HG03095 (cell line): Measurements from ENCODE around the gene LINGO3.
A peak's percentile ranks its signal among the peaks of the same experiment; 100 is the strongest.
"Not testable (repeated sequence)": the region's sequence is repeated elsewhere in the genome, so short reads cannot be mapped to it uniquely, and the experiment has no call there.

ENCODE experiments used
- ATAC-seq: cut with Tn5 transposase; IDR thresholded peaks from one replicate; pipeline ENCODE4 v1.9.1; 2021; ENCODE audit warnings: moderate library complexity; ENCODE audit not compliant: unreplicated experiment

LINGO3 gene

DNA sequence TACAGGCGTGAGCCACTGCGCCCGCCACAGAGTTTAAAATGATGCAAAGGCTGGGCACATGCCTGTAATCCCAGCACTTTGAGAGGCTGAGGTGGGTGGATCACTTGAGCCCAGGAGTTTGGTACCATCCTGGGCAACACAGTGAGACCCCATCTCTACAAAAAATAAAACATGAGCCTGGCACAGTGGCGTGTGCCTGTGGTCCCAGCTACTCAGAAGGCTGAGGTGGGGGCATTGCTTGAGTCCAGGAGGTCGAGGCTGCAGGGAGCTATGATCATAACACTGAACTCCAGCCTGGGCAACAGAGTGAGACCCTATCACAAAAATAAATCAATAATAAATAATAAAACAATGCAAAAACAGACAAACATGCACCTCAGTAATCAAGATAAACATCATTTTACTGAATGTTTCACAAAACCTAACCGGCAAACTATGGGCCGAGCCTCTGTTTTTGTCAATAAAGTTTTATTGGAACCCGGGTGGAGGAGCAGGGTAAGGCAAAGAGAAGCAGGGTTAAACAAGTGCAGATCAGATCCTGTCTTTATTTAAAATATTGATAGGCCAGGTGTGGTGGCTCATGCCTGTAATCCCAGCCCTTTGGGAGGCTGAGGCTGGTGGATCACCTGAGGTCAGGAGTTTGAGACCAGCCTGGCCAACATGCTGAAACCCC lies 24.0 kb downstream of the LINGO3 start:
- no peak for ATAC-seq

- no peak for ATAC-seq
These were observed 25.1 kb downstream of the LINGO3 start for GRCh38 chr19:2282862-2283237.

DNA sequence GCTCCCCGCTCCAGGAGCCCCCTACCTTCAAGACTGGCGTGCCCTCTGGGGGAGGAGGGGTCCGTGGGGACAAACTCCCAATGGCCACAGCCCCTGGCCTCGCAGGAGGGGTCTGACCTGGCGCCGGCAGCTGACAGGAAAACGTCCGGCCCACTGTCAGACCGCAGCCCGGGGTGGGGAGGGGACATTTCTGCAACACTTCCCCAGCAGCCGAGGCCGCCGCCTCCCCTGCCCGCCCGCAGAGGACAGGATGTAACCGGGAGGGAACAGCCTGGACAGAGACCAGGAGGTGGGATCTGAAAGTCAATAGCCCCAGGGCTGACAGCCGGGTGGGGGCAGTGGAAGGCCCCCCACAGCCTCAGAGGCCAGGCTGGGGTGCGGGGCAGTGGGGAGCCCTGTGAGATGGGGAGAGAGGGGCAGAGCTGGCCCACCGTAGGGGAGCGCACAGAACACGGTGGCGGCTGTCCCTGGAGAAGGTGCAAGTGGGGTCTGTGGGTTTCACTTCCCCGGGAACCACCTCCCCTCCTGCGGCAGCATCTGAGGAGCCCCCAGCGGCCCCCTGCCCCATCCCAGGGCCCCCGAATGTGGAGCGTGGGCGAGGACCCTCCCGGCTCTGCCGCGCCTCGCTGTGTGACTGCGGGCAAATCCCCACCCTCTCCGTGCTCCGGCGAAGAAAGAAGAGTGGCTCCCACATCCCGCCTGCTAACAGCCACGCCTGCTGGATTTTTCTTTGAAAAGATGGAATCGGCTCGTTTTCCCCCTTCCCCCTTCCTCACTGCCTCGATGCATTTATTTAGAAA lies 25.7 kb downstream of the LINGO3 start, which contains the start of gene PEAK3:
PEAK3 (minus strand) TSS at position 114 of the 800 bp plus-strand sequence. CDS start 1,244 bp downstream, outside the sequence.
- ATAC-seq = no peak

DNA sequence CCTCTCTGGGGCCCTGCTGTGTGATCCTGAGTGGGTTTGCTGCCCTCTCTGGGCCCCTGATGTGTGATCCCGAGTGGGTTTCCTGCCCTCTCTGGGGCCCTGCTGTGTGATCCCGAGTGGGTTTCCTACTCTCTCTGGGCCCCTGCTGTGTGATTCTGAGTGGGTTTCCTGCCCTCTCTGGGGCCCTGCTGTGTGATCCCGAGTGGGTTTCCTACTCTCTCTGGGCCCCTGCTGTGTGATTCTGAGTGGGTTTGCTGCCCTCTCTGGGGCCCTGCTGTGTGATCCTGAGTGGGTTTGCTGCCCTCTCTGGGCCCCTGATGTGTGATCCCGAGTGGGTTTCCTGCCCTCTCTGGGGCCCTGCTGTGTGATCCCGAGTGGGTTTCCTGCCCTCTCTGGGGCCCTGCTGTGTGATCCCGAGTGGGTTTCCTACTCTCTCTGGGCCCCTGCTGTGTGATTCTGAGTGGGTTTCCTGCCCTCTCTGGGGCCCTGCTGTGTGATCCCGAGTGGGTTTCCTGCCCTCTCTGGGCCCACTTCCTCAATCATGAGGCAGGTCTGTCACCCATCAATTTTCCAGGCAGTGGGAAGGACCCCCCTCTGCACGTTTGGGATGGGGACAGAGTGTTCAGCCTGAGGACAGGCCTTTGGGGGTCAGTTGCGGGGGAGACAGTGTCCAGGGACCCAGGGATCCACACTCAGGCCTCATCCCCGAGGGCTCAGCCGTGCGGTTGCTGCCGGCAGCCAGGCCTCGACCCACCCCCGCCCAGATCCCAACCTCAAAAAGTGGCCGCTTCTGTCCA lies 26.5 kb downstream of the LINGO3 start:
- ATAC-seq = not testable (repeated sequence)

GRCh38 chr19:2280633-2281264 lies 27.2 kb downstream of the LINGO3 start:
- no peak for ATAC-seq

- ATAC-seq = no peak
These were observed 29.3 kb downstream of the LINGO3 start for GRCh38 chr19:2278459-2279158.

- ATAC-seq = no peak
These were observed 30.8 kb downstream of the LINGO3 start for GRCh38 chr19:2277138-2277537.

- no peak for ATAC-seq
These were observed 31.4 kb downstream of the LINGO3 start for GRCh38 chr19:2276429-2276986.

DNA sequence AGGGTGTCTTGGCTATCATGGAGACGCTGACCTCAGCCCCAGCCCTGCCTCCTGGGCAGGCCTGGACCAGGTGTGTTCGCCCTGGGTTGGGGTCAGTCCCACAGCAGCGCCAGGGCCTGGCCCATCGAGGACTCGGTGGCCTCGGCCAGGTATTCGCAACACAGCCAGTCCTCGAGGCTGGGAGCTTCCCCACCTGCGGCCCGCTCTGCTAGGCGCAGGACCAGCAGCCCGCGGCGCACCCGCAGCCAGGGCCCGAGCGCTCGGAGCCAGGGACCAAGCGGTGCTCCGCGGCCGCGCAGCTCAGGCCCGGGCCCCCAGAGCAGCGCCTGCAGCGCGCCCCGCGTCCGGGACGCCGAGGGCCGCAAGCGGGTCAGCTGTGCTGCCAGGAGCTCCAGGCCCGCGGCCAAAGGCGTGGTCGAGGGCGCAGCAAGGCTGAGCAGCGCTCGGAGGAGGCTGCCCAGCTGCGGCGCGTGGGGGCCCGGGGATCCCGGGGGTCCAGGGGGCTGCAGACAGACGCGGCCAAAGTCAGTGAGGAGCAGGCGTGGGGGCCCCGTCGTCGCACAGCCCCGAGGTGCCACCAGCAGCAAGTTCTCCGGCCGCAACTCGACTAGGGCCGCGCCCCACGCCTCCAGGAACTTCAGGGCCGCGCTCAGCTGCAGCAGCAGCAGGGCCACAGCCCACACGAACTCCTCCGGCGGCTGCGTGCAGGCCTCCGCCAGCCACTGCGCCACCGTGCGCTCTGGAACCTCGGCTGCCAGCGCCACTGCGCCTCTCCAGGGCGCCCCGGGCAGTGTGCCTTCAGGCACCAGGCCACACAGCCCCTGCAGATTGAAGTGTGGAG lies 32.1 kb downstream of the LINGO3 start:
- no peak for ATAC-seq

DNA sequence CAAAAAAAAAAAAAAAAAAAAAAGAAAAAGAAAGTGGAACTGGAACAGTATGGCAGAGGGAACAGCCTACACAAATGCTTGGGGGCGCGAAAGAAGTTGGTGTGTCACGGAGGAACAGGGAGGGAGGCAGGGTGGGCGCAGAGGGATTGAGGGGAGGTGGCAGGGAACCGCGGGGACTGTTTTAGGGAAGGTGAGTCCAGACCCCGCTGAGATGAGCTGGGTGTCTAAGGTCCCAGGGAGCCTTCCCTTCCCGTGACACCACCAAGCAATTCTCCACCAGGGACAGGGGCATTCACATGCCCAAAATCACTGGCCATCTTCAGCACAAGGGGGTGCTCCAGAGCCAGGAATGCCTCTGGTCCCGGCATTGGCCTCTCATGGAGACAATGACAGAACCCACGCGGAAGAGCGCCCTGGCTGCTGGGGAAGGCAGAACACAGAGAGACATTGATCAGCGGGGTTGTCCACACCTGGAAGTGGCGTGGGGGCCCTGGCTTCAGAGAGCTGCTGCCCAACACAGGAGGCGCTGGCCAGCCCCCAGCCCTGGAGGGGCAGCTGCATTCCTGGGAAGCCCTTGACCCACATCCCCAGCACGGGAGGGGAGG lies 32.9 kb downstream of the LINGO3 start:
- ATAC-seq = no peak

GRCh38 chr19:2274185-2274711 lies 33.7 kb downstream of the LINGO3 start:
- no peak for ATAC-seq

GRCh38 chr19:2273356-2274184 lies 34.4 kb downstream of the LINGO3 start:
- ATAC-seq = peak; percentile 30

- ATAC-seq = no peak
These were observed 36.5 kb downstream of the LINGO3 start for GRCh38 chr19:2271234-2272103.

GRCh38 chr19:2270423-2271233 lies 37.3 kb downstream of the LINGO3 start:
- ATAC-seq = no peak

DNA sequence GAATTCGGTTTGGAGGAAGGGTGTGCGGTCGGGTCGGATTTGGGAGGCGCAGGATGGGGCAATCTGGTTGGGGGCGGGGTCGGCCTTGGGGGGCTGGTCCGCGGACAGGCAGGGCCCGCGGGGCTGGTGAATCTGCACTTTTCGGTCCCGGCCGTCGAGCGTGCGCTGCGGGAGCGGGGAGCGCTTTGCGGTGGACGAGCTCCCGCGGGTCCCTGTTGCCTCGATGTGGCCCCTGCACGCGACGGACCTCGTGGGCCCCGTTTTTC lies 37.9 kb downstream of the LINGO3 start:
- no peak for ATAC-seq
